Upper lobe of left lung (tissue), 6 donors: Measurements from ENCODE around the gene HDAC7. TPM values are rescaled to one million over a fixed set of nuclear protein-coding genes. Genes with fewer than 3 reads are reported as not detected.

Experiments used
- ATAC-seq, 2 donors: fragments of 200-7000 bp; cut with Tn5 transposase; one replicate each; pipeline ENCODE4 v1.9.1; 2022; ENCODE audit warnings: mild to moderate bottlenecking in 2 of 2, moderate library complexity in 2 of 2; ENCODE audit not compliant: low FRiP score in 2 of 2
- DNase-seq, 2 donors: peaks; one replicate each; pipeline ENCODE4 v3.0.0-alpha.2; 2019 to 2020
- H3K27ac ChIP-seq, 4 donors: fragments of 200-600 bp; sonication (generic); one replicate each; pipeline ENCODE4 v1.5.1; 2016 to 2019
- H3K27me3 ChIP-seq, 4 donors: fragments of 200-600 bp; sonication (generic); one replicate each; pipeline ENCODE4 v1.5.1; 2017 to 2019
- H3K36me3 ChIP-seq, 4 donors: fragments of 200-600 bp; sonication (generic); one replicate each; pipeline ENCODE4 v1.5.1; 2016 to 2019
- H3K4me1 ChIP-seq, 4 donors: fragments of 200-600 bp; sonication (generic); one replicate each; pipeline ENCODE4 v1.5.1; 2018 to 2019
- H3K4me3 ChIP-seq, 4 donors: fragments of 200-600 bp; sonication (generic); one replicate each; pipeline ENCODE4 v1.5.1; 2017 to 2019; ENCODE audit warnings: mild to moderate bottlenecking in 2 of 4, moderate library complexity in 1 of 4
- H3K9me3 ChIP-seq, 4 donors: fragments of 200-600 bp; sonication (generic); one replicate each; pipeline ENCODE4 v1.5.1; 2018 to 2019
- CTCF ChIP-seq, 6 experiments: fragments of 450-650 bp in 4 of 6; fragments of 200-600 bp in 2 of 6; sonication (generic) in 2 of 6; IDR thresholded peaks; one replicate each; pipeline ENCODE4 v1.5.1; 2016 to 2019; ENCODE audit warnings: antibody characterized with exemption in 6 of 6
- EP300 ChIP-seq, 4 donors: sonication (generic); formaldehyde crosslinking; IDR thresholded peaks; one replicate each; pipeline ENCODE4 v1.5.1; 2017; ENCODE audit warnings: antibody characterized with exemption in 4 of 4, control low read depth in 2 of 4
- POLR2A ChIP-seq, 4 donors: fragments of 450-650 bp; IDR thresholded peaks; one replicate each; pipeline ENCODE4 v1.5.1; 2016 to 2017; ENCODE audit warnings: antibody characterized with exemption in 4 of 4, mild to moderate bottlenecking in 2 of 4
- POLR2AphosphoS5 ChIP-seq, 2 donors: sonication (generic); formaldehyde crosslinking; IDR thresholded peaks; one replicate each; pipeline ENCODE4 v1.5.1; 2017; ENCODE audit warnings: antibody characterized with exemption in 2 of 2
- whole genome bisulfite sequencing, 2 donors: methylation state at CpG; one replicate each; pipeline ENCODE4 v1.1.5; 2017 to 2018; 5-methylcytosine and 5-hydroxymethylcytosine counted together
- total RNA-seq, 6 donors: library from RNA; depleted of rRNA in 4 of 6; stranded (reverse); fragments of >200 nt in 4 of 6; gene quantifications; one replicate each; pipeline versions ENCODE4 v1.1.0 to v1.2.1, GENCODE V29; 2016 to 2021
- donor health status: DM: no; HTN: no; CAD: no; lungs with moderate emphysema.
- donor health status: DM: no; HTN: yes; CAD: no; lungs with severe emphysema.

Gene HDAC7
- total RNA-seq, 6 donors from 2014 or later: 66.6 to 164 (median 126) TPM

DNA sequence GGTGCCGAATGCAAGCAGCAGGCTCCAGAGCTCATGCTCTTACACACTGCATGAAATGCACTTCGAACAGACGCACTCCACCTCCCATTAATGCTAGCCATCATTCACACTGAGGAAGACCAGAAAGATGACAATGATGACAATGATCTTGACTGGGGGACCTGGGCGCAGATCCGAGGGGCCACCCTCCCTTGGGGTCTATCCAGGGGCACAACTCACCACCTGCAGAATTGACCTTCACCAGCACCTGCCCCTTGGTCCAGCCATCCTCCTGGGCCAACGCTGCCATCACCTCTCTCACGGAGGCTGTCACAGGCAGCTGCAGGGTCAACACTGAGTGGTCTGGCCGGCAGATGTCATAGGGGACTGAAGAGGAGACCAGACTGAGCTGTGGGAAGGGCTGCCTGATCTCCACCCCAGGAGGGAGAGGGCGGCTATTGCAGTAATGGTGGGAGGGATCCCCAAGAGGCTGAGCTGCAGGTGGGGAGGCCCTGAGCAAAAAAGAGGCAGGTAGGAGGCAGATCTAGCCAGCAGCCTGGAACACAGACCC, 76.3 kb downstream of the HDAC7 start:
- DNase-seq: no peak
- no peak overlapping the region for H3K4me3 ChIP-seq
- 93 to 94% methylated on average over 5 to 9 of the region's 9 CpGs for WGBS, 2 donors
- peaks cover 19 to 32% (median 28%) of the 10 kb centered on the region in 4 donors for H3K4me1 ChIP-seq
- no peak for ATAC-seq
- H3K9me3 ChIP-seq: no peaks in the 10 kb centered on the region
- TF ChIP-seq POLR2A (IDR thresholded peaks at IDR 0.05) (no peak), POLR2AphosphoS5 (IDR thresholded peaks at IDR 0.05) (no peak), EP300 (IDR thresholded peaks at IDR 0.05) (no peak), CTCF (IDR thresholded peaks at IDR 0.05) (no peak)
- peaks cover 0 to 25% (median 11%) of the 10 kb centered on the region in 4 donors for H3K36me3 ChIP-seq
- H3K27ac ChIP-seq: no peak overlapping the region
- H3K27me3 ChIP-seq: no peaks in the 10 kb centered on the region

DNA sequence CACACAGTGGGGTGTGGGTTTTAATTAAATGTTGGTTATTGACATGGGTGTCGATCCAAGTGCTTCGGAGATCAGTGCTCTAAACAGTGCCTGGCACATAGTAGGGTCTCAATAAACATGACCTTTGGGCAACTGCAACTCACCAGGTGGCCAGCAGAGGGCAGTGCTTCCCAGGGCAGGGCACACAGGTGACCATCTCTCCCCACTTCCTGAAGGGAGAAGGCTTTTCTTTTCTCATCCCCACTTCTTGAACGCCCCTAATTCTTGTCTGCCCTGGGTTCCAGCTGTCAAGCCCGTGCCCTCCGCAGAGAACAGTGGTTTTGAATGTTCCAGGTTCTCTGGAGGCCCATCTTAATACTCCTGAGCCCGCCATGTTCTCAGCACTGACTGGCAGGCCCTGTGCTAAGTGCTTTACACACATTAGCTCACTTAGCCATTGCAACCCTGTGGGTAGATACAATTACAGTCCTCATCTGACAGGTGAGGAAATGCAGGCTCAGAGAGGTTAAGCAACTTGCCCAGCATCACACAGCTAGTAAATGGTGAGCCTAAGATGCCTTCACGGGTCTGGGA, 77.4 kb downstream of the HDAC7 start:
- TF ChIP-seq CTCF (IDR thresholded peaks at IDR 0.05) (peak; percentile 88 to 97 (median 93)), EP300 (IDR thresholded peaks at IDR 0.05) (no peak), POLR2AphosphoS5 (IDR thresholded peaks at IDR 0.05) (no peak)
- 70 to 79% methylated on average over 7 of the region's 7 CpGs for WGBS, 2 donors
- H3K27ac ChIP-seq: peak overlapping the region in 2 of 4 donors; percentile 19 to 74
- peaks cover 0 to 18% (median 6%) of the 10 kb centered on the region in 4 donors for H3K36me3 ChIP-seq
- peaks cover 26 to 40% (median 35%) of the 10 kb centered on the region in 4 donors for H3K4me1 ChIP-seq
- H3K9me3 ChIP-seq: no peaks in the 10 kb centered on the region
- peak in 1 of 2 donors; percentile 70 for DNase-seq
- no peak overlapping the region for H3K4me3 ChIP-seq
- peak in 1 of 2 donors; percentile 43 for ATAC-seq
- H3K27me3 ChIP-seq: no peaks in the 10 kb centered on the region

DNA sequence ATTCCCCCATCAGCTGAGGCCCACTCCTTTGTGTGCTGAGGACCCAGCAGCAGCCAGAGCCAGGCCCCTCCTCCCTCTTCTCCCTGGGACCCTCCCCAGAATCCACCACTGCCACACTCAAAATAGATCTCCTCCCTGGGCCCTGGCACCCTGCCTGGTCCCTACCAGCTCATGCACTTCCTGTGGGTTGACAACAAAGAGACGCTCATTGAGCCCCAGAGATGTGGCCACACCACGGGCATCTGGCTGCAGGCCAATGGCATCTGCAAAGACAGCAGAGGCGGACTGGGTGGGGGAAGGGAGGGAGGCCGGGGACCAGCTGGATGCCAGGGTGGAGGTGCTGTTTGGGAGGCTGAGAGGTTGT, 78.4 kb downstream of the HDAC7 start:
- TF ChIP-seq CTCF (IDR thresholded peaks at IDR 0.05): no peak
- peak in 1 of 2 donors; percentile 46 for TF ChIP-seq POLR2AphosphoS5 (IDR thresholded peaks at IDR 0.05)
- TF ChIP-seq EP300 (IDR thresholded peaks at IDR 0.05): no peak
- H3K9me3 ChIP-seq: no peaks in the 10 kb centered on the region
- DNase-seq: peak; percentile 65 to 81
- H3K4me3 ChIP-seq: no peak overlapping the region
- ATAC-seq: peak in 1 of 2 donors; percentile 30
- peaks cover 0 to 9% (median 2%) of the 10 kb centered on the region in 4 donors for H3K36me3 ChIP-seq
- H3K27ac ChIP-seq: peak overlapping the region in 3 of 4 donors; percentile 58 to 74 (median 64)
- H3K4me1 ChIP-seq: peaks cover 35 to 50% (median 43%) of the 10 kb centered on the region in 4 donors
- 9 to 23% methylated on average over 4 of the region's 4 CpGs for WGBS, 2 donors
- no peaks in the 10 kb centered on the region for H3K27me3 ChIP-seq

GRCh38 chr12:47740606-47741339, 78.9 kb downstream of the HDAC7 start:
- H3K9me3 ChIP-seq: no peaks in the 10 kb centered on the region
- H3K4me1 ChIP-seq: peaks cover 41 to 56% (median 48%) of the 10 kb centered on the region in 4 donors
- no peaks in the 10 kb centered on the region for H3K27me3 ChIP-seq
- 54 to 67% methylated on average over 4 to 14 of the region's 21 CpGs for WGBS, 2 donors
- H3K36me3 ChIP-seq: peaks cover 0 to 4% (median 2%) of the 10 kb centered on the region in 4 donors
- no peak overlapping the region for H3K4me3 ChIP-seq
- DNase-seq (peak in 1 of 2 donors; percentile 83), ATAC-seq (no peak)
- peak in 1 of 2 donors; percentile 47 for TF ChIP-seq POLR2AphosphoS5 (IDR thresholded peaks at IDR 0.05)
- TF ChIP-seq EP300 (IDR thresholded peaks at IDR 0.05): no peak
- H3K27ac ChIP-seq: peak overlapping the region; percentile 32 to 74 (median 61)

DNA sequence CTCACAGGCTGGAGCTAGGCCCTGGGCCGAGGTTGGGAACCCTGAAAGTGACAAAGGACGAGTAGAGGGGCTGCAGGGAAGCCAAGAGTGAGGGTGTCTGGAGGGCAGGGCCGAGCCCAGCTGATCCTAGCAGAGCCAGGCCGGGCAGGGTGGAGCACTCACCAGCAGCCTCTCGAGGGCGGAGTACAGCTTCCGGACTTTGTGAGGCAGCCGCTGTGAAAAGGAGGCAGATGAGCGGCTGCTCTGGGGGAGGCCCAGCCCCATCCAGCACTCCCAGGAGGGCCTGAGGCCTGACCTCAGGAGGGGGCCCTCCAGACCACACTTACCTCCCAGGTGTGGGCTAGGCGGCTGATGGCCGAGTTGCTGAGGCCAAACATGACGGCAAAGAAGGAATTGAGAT, 79.7 kb downstream of the HDAC7 start:
- 70 to 71% methylated on average over 9 to 12 of the region's 12 CpGs for WGBS, 2 donors

More for the DNA sequence above, 79.7 kb downstream of the HDAC7 start:
- Histone ChIP-seq H3K27ac (peak overlapping the region; percentile 32 to 74 (median 61)), H3K27me3 (no peaks in the 10 kb centered on the region), H3K9me3 (no peaks in the 10 kb centered on the region), H3K4me1 (peaks cover 48 to 59% (median 53%) of the 10 kb centered on the region in 4 donors), H3K36me3 (peaks cover 0 to 4% (median 2%) of the 10 kb centered on the region in 4 donors), H3K4me3 (no peak overlapping the region)
- ATAC-seq (peak in 1 of 2 donors; percentile 28), DNase-seq (no peak)
- TF ChIP-seq POLR2AphosphoS5 (IDR thresholded peaks at IDR 0.05) (no peak), EP300 (IDR thresholded peaks at IDR 0.05) (no peak), CTCF (IDR thresholded peaks at IDR 0.05) (no peak), POLR2A (IDR thresholded peaks at IDR 0.05) (no peak)
